NB4 (cell line): ENCODE data around the gene PLEKHO2.

Source experiments
- POLR2A ChIP-seq: IDR thresholded peaks from 2 replicates; pipeline ENCODE4 v1.6.1; 2011; ENCODE audit warnings: mild to moderate bottlenecking; ENCODE audit not compliant: insufficient read length; ENCODE audit errors: extremely low read depth
- TF ChIP-seq, protein P1 (sequence below): IDR thresholded peaks from 2 replicates; pipeline ENCODE4 v1.6.1; 2011; ENCODE audit warnings: low read depth, low read length

DNA sequence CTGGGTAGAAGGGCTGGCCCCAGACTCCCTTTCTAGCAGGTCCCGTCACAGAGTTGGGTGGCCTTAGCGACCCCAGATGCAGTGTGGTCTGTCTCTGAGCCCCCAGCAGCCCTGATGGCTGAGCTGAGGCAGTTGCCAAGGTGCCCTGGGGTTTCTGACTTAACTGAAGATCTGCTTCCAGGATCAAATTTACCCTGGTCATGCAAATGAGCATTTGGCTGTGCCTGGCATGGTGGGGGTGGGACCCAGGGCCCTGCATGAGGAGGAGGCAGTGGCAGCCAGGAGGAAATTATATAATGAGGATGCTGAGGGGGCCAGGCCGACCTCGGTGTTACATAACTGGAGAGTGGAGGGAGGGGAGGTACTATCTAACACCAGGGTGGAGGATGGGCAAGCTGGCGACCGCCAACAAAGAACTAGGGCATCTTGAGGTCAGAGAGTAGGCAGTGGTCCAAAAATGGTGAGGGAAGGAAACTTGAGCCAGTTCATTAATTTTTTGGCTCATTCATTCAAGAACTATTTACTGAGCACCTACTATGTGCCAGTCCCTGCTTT, 16.4 kb downstream of the PLEKHO2 start:
- TF ChIP-seq, protein P1, sequence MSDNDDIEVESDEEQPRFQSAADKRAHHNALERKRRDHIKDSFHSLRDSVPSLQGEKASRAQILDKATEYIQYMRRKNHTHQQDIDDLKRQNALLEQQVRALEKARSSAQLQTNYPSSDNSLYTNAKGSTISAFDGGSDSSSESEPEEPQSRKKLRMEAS: no peak
- no peak for TF ChIP-seq POLR2A
